Hematopoietic multipotent progenitor cell treated with erythropoietin and hydrocortisone succinate and interleukin-3 and kit ligand, for 15 days (in vitro differentiated cells): ENCODE measurements around the gene CHRNA9.
"Not testable (repeated sequence)": the region's sequence is repeated elsewhere in the genome, so short reads cannot be mapped to it uniquely, and the experiment has no call there.

Experiments
- DNase-seq: peaks from one replicate; pipeline ENCODE4 v3.0.0-alpha.2; 2015; ENCODE audit warnings: low spot score

Gene CHRNA9

DNA sequence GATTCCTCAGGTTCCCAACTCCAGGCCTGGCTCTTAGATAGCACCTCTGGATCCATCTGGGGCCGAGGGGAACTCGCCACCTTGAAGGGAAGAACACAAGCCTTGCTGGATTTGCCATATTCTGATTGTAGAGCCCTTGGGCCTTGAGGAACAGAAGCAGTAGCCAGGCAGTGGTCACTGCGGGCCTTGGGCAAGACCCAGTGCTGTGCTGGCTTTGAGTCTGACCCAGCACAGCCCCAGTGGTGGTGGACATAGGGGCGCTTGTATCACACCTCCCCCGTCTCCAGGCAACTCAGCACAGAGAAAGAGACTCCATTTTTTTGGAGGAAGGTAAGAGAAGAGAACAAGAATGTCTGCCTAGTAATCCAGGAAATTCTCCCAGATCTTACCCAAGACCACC, 45.5 kb downstream of the CHRNA9 start:
- no peak for DNase-seq

DNA sequence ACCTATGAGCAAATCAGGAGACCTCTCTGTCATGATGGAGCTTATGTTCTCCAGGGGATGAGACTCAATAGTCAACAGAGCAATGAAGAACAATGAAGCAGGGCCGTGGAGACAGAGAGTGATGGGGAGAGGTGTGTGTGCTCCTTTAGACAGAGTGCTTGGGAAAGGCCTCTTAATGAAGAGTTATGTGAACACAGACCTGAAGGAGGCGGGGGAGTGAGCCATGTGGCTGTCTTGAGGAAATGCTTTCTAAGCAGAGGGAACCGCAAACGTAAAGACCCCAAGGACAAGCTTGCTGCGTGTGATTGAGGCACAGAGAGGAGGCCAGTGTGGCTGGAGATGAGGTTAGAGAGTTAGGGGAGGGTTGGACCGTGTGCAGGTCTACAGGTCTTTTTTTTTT, 53.1 kb downstream of the CHRNA9 start:
- no peak for DNase-seq

DNA sequence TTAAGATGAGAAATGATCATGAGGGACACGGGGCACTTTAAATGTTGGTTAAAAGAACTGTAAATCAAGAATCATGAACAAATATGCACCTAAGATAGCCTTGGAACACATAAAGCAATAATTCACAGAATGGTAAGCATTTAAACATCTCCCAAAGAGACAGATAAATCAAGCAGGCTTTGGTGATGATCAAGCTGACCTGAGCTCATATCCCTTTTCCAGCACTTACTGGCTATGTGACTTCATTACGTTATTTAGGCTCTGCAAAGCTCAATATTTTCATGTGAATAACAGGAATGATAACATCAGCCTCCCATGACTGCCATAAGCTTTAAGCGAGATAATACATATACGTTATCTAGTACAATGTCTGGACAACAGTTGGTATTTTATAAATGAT, 54.9 kb downstream of the CHRNA9 start:
- DNase-seq: no peak

DNA sequence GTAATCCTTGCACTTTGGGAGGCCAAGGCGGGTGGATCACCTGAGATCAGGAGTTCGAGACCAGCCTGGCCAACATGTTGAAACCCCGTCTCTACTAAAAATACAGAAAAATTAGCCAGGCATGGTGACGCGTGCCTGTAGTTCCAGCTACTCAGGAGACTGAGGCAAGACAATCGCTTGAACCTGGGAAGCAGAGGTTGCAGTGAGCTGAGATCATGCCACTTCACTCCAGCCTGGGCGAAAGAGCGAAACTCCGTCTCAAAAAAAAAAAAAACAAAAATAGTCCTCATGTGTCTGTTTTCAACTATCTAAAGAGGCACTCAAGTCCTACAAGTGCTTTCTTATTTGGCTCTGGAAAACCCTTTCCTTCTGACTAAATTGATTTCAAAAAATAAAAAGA, 57.1 kb downstream of the CHRNA9 start:
- DNase-seq: not testable (repeated sequence)

DNA sequence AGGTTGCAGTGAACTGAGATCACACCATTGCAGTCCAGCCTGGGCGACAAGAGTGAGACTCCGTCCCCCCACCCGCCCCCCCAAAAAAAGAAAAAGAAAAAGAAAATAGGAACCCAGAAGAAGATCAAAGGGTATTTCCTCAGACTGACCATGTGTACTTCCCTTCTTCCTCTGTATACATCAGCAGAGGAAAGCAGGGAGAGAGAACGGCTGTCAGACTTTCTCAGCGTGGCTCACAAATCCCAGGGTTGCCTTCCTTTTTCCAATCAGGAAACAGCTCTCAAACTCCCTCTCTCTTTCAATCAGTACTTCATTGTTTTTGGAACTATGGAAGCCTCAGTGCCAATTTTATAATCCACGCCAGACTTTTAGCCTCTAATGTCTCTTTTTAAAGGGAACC, 59.1 kb downstream of the CHRNA9 start:
- DNase-seq: no peak

DNA sequence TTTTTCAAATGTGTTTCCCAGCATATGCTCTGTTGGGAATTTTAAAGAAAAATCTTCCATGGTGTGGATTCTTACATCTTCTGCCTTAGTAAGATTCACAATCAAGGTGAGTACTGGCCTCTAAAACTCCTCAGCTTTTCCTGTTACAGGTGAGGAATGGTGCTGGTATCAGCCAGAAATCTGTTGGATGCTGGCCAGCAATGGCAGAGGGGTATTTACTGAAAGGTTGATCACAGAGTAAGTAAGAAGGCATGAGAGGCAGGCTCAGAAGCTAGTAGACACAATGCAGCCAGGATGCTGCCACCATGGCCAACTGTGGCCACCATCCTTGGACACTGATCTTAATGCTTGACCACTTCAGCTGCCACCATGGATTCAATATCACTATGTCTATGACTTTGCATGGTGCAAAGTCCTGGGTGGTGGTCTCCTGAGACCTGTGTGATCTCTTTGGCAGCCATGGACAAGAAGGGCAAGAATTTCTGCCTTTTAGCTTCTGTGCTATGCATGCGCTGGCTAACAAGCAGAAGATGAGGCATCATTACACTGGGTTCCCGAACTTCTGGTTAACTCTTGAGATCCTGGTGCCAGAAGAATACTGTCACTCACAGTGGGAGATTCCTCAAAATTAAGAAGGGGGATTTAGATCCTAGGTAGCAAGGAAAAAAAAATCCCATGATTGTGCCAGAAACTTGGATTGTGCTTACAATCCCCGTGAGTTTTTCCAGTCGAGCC, 60.2 kb downstream of the CHRNA9 start:
- no peak for DNase-seq

DNA sequence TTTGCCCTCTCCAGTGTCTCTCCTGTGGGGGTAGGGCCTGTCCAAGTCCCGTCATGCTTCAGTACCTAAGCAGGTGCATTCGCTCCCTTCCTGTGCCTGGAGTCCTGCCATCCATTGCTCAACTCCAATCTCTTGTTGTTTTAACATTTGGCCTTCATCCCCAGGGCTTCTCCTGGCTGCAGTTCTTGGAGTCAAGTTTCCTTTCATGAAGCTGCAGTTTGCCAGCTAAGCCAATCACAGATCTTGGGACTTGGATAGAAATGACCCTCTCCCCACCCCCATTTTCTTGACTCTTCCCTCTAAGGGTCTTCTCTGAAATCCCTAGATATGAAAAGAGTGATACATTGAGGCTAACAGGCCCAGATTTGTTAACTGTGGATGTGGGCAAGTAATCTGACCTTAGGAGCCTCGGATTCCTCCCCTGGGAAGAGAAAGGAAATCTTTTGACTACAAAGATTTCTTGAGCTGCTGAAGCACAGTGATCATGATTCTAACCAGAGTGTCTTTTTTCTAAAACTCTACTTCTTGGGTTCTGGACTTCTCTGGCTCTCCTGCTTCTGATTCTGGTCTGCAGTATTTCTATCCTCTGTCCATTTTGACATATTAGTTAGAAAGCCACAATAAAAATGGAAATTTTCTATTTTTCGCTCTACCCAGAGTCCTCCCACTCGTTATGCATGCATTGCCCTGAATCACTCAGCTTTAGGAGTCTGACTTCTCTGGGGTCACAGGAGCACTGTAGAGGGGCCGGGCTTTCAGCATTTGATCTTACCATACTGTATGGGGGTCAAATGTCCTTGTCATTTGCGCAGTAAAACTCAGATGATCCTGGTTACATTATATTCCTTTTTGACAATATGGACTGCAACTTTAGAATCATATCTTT, 61.0 kb downstream of the CHRNA9 start:
- no peak for DNase-seq

DNA sequence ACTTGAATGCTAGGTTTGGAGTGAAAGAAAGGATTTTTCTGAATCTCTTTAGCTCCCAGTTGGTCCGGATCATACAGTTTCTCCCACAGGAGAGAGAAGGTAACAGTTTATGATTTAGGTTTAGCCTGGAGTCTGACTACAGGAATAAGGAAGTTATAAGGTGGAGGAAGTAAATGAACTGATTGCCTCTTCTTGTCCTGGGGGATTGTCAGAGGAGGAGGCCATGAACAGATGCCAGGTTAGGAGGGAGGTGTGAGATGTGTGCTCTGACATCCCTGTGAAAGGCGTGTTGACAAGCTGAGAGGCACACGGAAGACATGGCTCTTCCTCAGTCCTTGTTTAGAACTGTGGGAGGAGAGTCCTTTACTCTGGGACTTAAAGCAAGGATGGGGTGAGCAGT, 64.4 kb downstream of the CHRNA9 start:
- DNase-seq: no peak

DNA sequence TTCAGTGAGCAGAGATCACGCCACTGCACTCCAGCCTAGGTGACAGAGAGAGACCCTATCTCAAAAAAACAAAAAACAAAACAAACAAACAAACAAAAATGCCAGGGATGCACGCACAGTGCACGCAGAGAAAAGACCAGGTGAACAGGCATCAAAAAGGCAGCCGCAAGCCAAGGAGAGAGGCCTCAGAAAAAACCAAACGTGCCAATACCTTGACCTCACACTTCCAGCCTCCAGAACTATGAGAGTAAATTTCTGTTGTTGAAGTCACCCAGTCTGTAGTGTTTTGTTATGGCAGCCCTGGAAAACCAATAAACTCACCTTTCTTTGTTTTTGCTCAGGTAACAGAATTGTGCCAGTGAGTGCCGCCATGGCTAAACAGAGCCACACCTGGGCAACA, 66.0 kb downstream of the CHRNA9 start:
- no peak for DNase-seq

DNA sequence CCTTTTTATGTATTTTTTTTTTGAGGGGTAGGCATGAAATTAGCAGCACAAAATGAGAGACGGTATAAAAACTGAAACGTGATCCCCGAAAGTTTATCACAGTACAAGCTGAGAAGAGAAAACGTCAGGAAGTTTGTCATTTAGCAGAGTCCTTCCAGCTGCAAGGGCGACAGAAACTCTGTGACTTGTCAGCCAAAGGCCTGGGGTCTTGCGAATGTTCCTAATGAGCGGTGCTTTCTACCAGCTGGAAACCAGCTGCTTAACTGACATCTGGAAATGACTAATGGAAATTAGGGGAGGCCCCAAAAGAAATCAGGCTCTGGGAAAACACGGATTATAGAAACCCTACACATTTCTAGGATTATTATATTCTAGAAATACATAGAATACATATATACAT, 66.5 kb downstream of the CHRNA9 start:
- no peak for DNase-seq

DNA sequence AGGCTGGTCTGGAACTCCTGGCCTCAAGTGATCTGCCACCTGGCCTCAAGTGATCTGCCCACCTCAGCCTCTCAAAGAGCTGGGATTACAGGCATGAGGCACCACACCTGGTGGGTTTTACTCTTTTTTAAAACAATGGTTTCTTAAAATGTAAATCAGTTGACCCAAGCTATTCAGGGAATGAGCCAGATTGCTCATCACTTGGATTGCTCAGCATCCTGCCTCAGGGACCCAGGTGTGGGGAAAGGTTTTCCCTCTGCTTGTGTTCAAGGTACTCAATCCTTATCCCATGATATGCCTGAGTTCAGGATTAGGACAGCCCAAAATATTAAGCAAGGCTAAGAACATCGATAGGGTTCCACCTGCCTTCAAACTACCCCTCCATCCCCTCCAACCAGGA, 67.4 kb downstream of the CHRNA9 start:
- no peak for DNase-seq

DNA sequence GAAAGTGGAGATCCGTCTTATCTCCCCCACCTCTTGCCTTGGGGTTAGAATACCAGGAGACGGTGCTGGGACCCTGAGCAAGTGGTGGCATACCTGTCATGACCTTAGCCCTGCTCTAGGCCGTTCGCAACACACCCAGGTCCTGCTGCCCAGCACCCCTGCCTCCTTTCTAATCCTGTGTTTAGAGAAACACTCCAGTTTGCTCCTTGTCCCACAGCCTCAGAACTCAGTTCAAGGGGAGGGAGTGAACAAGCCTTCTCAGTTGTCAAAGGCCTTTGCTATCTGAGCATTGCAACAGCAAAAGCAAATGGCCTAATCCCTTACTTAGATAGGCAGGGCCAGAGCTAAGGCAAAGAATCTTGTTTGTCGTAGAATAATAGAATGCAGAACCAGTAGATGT, 67.9 kb downstream of the CHRNA9 start:
- DNase-seq: no peak
